Measurements from ENCODE around the gene GPRIN1. TPM values are rescaled to one million over a fixed set of nuclear protein-coding genes. Genes with fewer than 3 reads are reported as not detected.
"Not testable (repeated sequence)": the region's sequence is repeated elsewhere in the genome, so short reads cannot be mapped to it uniquely, and the experiment has no call there.

Gene GPRIN1
- total RNA-seq, 1 donor from 2014 or later: 1.4 TPM

DNA sequence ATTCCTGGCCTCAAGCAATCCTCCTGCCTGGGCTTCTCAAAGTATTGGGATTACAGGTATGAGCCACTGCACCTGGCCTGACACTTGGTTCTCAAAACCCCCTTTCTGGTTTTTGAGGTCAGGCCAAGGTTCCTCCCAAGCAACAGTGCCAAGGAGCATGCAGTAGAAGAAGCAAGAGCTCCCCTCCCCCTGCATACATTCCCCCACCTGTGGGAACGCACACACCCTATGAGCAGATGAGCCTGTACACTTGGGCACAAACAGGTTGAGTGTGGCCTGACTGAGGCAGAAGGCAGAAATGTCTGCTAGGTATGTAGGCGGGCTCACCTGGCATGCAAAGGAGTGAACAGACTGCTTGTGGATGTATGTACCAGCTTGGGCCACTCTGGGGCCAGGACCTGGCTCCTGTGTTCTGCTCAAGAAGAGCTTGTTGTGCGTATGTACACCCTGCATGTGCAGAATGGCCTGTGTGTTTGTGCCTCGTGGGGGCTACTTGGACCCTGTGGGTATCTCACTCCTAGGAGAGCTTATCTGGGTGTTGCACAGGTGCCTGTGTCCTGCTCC is 1.7 kb downstream of the GPRIN1 start:
- TF ChIP-seq CTCF (IDR thresholded peaks at IDR 0.05): no peak
- Histone ChIP-seq H3K36me3 (no peaks in the 10 kb centered on the region), H3K4me3 (no peak overlapping the region), H3K27ac (no peak overlapping the region), H3K27me3 (ENCODE audit: low read depth) (peaks cover 17% of the 10 kb centered on the region), H3K9me3 (no peaks in the 10 kb centered on the region), H3K4me1 (peaks cover 12% of the 10 kb centered on the region)
- DNase-seq (no peak), ATAC-seq (no peak)
- intact Hi-C loops (cut with DNase I): no loop called here

DNA sequence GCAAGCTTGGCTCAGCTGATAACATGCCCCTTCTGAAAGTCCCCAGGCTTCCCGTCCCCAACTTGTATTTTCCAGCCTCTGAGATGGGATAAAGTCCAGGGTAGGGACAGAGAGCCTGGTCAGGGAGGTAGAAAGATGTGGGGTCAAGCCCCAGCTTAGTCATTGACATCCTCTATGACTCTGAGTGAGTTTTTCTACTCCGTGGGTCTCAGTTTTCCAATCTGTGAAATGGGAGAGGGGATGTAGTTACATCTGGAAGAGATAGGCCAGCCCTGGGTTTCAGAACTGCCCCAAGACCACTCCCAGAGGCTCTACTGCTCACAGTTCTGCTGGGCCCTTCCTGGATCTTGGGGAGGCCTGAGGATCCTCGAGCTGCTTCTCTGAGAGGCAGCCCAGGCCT is 3.1 kb downstream of the GPRIN1 start:
- intact Hi-C loops (cut with DNase I): no loop called here
- H3K27me3 ChIP-seq (ENCODE audit: low read depth): peaks cover 10% of the 10 kb centered on the region
- ATAC-seq: no peak
- no peak for TF ChIP-seq CTCF (IDR thresholded peaks at IDR 0.05)
- no peak overlapping the region for H3K27ac ChIP-seq
- no peak overlapping the region for H3K4me3 ChIP-seq
- no peak for DNase-seq
- H3K36me3 ChIP-seq: no peaks in the 10 kb centered on the region
- no peaks in the 10 kb centered on the region for H3K9me3 ChIP-seq
- peaks cover 12% of the 10 kb centered on the region for H3K4me1 ChIP-seq

GRCh38 chr5:176606032-176606431 is 3.9 kb downstream of the GPRIN1 start:
- no peaks in the 10 kb centered on the region for H3K36me3 ChIP-seq
- H3K9me3 ChIP-seq: no peaks in the 10 kb centered on the region
- no peak overlapping the region for H3K27ac ChIP-seq
- no peak overlapping the region for H3K4me3 ChIP-seq
- no peak for TF ChIP-seq CTCF (IDR thresholded peaks at IDR 0.05)
- no peak for ATAC-seq
- peaks cover 12% of the 10 kb centered on the region for H3K4me1 ChIP-seq
- intact Hi-C loops (cut with DNase I): no loop called here
- H3K27me3 ChIP-seq (ENCODE audit: low read depth): peaks cover 5% of the 10 kb centered on the region
- no peak for DNase-seq

DNA sequence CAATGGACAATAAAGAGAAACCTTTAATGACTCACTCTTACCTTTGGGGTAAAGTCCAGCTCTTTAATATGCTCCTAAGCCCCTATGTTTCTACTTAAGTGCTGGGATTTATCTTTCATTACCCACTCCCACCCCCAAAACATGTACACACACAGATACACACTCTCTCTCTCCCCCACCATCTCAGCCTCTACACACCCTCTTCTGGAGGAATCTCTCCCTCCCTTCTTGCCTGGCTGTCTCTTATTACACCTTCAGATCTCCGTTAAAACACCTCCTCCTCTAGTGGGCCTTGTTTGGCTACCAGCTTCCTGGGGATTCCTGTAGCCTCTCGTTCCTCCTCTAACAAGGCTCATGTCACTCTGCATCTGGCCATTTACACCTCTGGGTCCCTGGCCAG is 6.9 kb downstream of the GPRIN1 start:
- no peaks in the 10 kb centered on the region for H3K9me3 ChIP-seq
- ATAC-seq (no peak), DNase-seq (no peak)

DNA sequence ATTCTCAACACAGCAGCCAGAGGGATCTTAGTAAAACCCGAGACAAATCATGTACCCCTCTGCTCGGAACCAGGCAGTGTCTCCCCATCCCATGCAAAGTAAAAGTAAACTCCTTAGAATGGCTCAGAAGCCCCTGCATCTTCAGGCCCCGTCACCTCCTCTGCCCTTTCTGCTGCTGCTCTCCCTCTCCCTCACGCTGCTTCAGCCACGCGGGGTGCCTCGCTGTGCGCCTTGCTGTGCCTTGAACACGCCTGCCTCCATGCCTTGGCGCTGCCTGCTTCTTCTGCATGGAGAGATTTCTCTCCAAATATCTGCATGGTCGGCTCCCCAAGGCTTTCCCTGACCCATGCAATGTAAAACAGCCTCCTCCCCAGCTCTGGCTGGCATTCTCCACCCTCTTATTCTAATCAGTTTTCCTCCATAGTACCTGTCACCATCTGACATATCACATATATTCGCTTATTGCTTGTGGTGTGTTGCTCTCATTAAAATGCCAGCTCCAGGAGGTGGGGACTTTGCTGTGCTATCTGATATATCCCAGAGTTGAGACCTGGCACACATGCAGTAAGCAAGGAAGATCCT is 8.0 kb downstream of the GPRIN1 start:
- H3K9me3 ChIP-seq: no peaks in the 10 kb centered on the region
- H3K4me3 ChIP-seq: no peak overlapping the region
- no peak overlapping the region for H3K27ac ChIP-seq
- ATAC-seq (no peak), DNase-seq (no peak)
- no peaks in the 10 kb centered on the region for H3K36me3 ChIP-seq
- peaks cover 13% of the 10 kb centered on the region for H3K27me3 ChIP-seq (ENCODE audit: low read depth)
- intact Hi-C loops (cut with DNase I): no loop called here
- H3K4me1 ChIP-seq: no peaks in the 10 kb centered on the region
- no peak for TF ChIP-seq CTCF (IDR thresholded peaks at IDR 0.05)

More for the DNA sequence above, 6.9 kb downstream of the GPRIN1 start:
- intact Hi-C loops (cut with DNase I): no loop called here
- H3K36me3 ChIP-seq: no peaks in the 10 kb centered on the region
- H3K4me3 ChIP-seq: no peak overlapping the region
- no peak for TF ChIP-seq CTCF (IDR thresholded peaks at IDR 0.05)
- no peak overlapping the region for H3K27ac ChIP-seq
- peaks cover 6% of the 10 kb centered on the region for H3K27me3 ChIP-seq (ENCODE audit: low read depth)
- no peaks in the 10 kb centered on the region for H3K4me1 ChIP-seq

GRCh38 chr5:176599749-176600430 is 10.1 kb downstream of the GPRIN1 start:
- H3K36me3 ChIP-seq; intact Hi-C loops (cut with DNase I); H3K4me1 ChIP-seq; H3K27ac ChIP-seq; H3K4me3 ChIP-seq; ATAC-seq; H3K9me3 ChIP-seq; DNase-seq: not testable (repeated sequence)
- H3K27me3 ChIP-seq (ENCODE audit: low read depth): peaks cover 18% of the 10 kb centered on the region

Data from lower lobe of right lung (tissue), 2 donors.